Stimulated activated naive CD8-positive, alpha-beta T cell treated with anti-CD3 and anti-CD28 coated beads, Interleukin-15, amount 100 ng/mL, for 72 hours (primary cell): ENCODE measurements around the gene PTPRN2.

Source experiments
- ATAC-seq: fragments of 150-1000 bp; cut with Tn5 transposase; 2 replicates; pipeline ENCODE4 v1.10.0; 2021; ENCODE audit warnings: mild to moderate bottlenecking, moderate library complexity
- DNase-seq, 2 donors: peaks; one replicate each; pipeline ENCODE4 v3.0.0; 2021 to 2022
- H3K27ac Mint-ChIP-seq, 2 donors: one replicate each; pipeline ENCODE4 v1.8.0; 2022; ENCODE audit warnings: mild to moderate bottlenecking in 2 of 2, mixed read lengths in 2 of 2, moderate library complexity in 2 of 2
- H3K27me3 Mint-ChIP-seq: one replicate; pipeline ENCODE4 v1.8.0; 2022; ENCODE audit warnings: mixed read lengths
- H3K4me1 Mint-ChIP-seq: one replicate; pipeline ENCODE4 v1.8.0; 2022; ENCODE audit warnings: mild to moderate bottlenecking, mixed read lengths
- H3K4me3 Mint-ChIP-seq, 2 donors: one replicate each; pipeline ENCODE4 v1.8.0; 2022; ENCODE audit warnings: mild to moderate bottlenecking in 2 of 2, mixed read lengths in 2 of 2, moderate library complexity in 1 of 2
- H3K9me3 Mint-ChIP-seq, 2 donors: one replicate each; pipeline ENCODE4 v1.8.0; 2022; ENCODE audit warnings: mixed read lengths in 2 of 2

The PTPRN2 gene

GRCh38 chr7:157718303-157719007 is 869.2 kb downstream of the PTPRN2 start:
- H3K27me3 Mint-ChIP-seq: peaks cover 12% of the 10 kb centered on the region
- H3K27ac Mint-ChIP-seq: no peak overlapping the region

GRCh38 chr7:157717211-157718174 is 870.1 kb downstream of the PTPRN2 start:
- no peak for DNase-seq
- no peak overlapping the region for H3K4me3 Mint-ChIP-seq
- no peak for ATAC-seq
- no peaks in the 10 kb centered on the region for H3K9me3 Mint-ChIP-seq
- no peaks in the 10 kb centered on the region for H3K4me1 Mint-ChIP-seq
- H3K27me3 Mint-ChIP-seq: peaks cover 8% of the 10 kb centered on the region
- H3K27ac Mint-ChIP-seq: no peak overlapping the region

More at GRCh38 chr7:157718303-157719007, 869.2 kb downstream of the PTPRN2 start:
- DNase-seq: no peak
- Mint-ChIP-seq H3K9me3 (no peaks in the 10 kb centered on the region), H3K4me1 (no peaks in the 10 kb centered on the region), H3K4me3 (no peak overlapping the region)
- ATAC-seq: no peak

GRCh38 chr7:157715938-157716280 is 871.7 kb downstream of the PTPRN2 start:
- no peaks in the 10 kb centered on the region for H3K4me1 Mint-ChIP-seq
- H3K27me3 Mint-ChIP-seq: peaks cover 8% of the 10 kb centered on the region
- DNase-seq (no peak), ATAC-seq (no peak)
- no peak overlapping the region for H3K4me3 Mint-ChIP-seq
- no peaks in the 10 kb centered on the region for H3K9me3 Mint-ChIP-seq
- no peak overlapping the region for H3K27ac Mint-ChIP-seq

DNA sequence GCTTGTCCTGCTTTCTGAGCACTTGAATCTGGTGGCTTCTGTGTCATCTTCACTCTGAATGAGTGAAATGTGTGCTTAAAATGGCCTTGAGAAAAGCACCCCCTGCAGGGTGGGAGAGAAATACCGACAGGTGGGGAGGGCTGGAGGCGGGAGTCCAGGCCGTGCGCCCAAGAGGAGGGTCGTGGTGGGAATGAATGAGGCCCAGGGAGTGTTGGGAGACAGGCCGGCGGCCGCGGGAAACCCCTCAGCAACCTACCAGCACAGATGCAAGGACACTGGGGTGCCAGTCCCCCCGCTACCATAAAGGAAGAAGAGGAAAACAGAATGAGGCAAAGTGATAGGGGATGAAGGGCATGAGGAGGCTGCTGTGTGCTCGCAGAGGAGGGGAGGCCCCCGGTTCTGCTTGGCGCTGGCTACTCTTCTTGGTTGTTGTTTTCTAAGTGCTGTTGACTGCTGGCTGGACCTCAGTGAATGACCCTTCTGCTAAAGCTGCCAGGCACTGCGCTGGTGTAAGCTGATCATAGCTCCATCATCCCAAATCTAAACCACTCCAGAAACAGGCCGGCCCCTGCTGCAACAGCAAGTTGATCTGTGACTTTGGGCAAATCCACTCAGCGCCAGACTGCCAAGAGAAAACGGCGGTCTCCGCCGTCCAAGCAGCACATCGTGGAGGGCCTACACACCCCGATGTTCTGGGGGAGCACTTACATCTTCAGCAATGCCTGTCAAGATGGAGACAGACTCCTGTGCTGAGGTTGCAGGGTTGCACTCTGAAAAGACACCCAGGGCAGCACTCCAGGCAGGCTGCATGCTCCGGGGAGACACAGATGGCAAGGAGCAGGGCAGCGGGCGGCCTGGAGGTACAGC is 872.3 kb downstream of the PTPRN2 start:
- ATAC-seq (no peak), DNase-seq (no peak)
- H3K27me3 Mint-ChIP-seq: peaks cover 8% of the 10 kb centered on the region
- H3K4me1 Mint-ChIP-seq: no peaks in the 10 kb centered on the region
- H3K27ac Mint-ChIP-seq: no peak overlapping the region
- H3K9me3 Mint-ChIP-seq: no peaks in the 10 kb centered on the region
- no peak overlapping the region for H3K4me3 Mint-ChIP-seq

DNA sequence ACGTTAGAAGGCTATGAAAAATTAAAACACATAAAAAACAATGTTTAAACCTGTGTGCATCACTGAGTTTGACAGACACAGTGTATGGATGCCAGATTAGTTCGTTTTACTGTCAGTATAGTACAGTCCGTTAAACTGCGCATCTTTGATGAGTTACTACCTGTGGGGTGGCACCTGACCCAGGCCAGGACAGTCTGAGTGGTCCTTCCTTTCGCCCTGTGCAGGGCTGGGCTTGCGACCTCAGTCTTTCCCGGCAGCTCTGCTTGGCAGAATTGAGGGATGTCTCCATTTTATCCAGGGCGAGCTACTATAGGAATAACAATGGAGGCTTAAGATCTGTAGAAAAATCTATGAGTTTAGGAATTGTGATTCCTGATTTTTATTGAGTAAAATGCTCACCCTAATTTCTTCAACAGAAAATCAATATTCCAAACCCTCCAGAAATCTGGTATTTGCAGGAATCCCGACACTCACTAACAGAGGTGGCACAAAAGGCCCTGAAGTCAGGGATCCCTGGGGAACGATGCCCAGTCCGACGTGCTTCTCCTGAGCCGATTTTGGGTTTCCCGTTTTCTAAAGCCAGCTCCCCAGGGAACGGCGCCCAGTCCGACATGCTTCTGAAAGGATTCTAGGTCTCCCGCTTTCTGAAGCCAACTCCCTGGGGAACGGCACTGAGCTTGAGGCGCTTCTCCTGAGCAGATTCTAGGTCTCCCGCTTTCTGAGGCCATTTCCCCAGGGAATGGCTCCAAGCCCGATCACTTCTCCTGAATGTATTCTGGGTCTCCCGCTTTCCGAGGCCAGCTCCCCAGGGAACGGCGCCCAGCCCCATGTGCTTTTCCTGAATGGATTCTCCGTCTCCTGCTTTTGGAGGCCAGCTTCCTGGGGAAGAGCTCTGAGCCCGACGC is 873.2 kb downstream of the PTPRN2 start:
- no peak for ATAC-seq
- peaks cover 8% of the 10 kb centered on the region for H3K27me3 Mint-ChIP-seq
- H3K9me3 Mint-ChIP-seq: no peaks in the 10 kb centered on the region
- H3K4me3 Mint-ChIP-seq: no peak overlapping the region
- H3K27ac Mint-ChIP-seq: no peak overlapping the region
- DNase-seq: no peak
- H3K4me1 Mint-ChIP-seq: no peaks in the 10 kb centered on the region

DNA sequence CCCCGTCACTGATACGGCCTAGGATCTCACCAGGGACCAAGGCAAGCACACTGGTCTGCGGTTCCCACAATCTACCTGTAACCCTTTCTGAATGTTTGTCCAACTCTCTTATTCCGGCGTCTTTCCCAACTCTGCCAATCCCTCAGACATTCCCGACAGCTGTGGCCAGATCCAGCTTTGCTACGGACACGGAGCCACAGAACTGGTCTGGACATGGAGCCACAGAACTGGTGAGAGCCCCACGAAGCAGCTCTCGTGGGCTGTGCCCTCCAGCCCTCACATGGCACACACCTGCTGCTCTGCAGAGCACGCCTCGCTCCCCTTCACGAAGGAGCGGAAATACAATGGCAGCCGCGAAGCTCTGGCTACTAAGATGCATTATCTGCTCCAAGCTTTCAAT is 874.0 kb downstream of the PTPRN2 start:
- Mint-ChIP-seq H3K9me3 (no peaks in the 10 kb centered on the region), H3K4me3 (no peak overlapping the region), H3K27me3 (peaks cover 8% of the 10 kb centered on the region), H3K27ac (no peak overlapping the region), H3K4me1 (no peaks in the 10 kb centered on the region)
- DNase-seq (no peak), ATAC-seq (no peak)

GRCh38 chr7:157712666-157713235 is 874.9 kb downstream of the PTPRN2 start:
- Mint-ChIP-seq H3K27ac (no peak overlapping the region), H3K4me3 (no peak overlapping the region), H3K4me1 (no peaks in the 10 kb centered on the region), H3K27me3 (peaks cover 16% of the 10 kb centered on the region), H3K9me3 (no peaks in the 10 kb centered on the region)
- no peak for ATAC-seq
- no peak for DNase-seq

GRCh38 chr7:157711353-157711888 is 876.2 kb downstream of the PTPRN2 start:
- ATAC-seq: no peak
- no peak for DNase-seq
- H3K27me3 Mint-ChIP-seq: peaks cover 16% of the 10 kb centered on the region
- no peak overlapping the region for H3K4me3 Mint-ChIP-seq
- H3K27ac Mint-ChIP-seq: no peak overlapping the region
- H3K4me1 Mint-ChIP-seq: no peaks in the 10 kb centered on the region
- no peaks in the 10 kb centered on the region for H3K9me3 Mint-ChIP-seq

DNA sequence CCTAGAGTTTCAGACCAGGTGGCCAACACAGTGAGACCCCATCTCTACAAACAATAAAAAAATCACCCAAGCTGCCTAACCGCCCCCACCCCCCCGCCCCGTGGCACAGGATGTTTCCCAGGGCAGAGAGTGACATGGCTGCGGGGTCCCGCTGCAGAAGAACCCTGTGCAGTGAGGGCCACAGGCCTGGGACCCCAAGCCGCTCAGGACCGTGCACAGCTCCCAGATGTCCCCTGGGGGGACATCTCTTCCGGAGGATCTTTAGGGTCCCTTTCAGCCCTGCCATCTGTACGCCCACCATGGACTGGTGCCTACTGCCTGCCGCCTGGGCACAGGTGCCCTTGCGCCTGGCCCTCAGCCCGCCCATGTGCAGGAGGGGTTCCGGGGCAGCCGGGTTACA is 877.2 kb downstream of the PTPRN2 start:
- Mint-ChIP-seq H3K27me3 (peaks cover 23% of the 10 kb centered on the region), H3K27ac (no peak overlapping the region), H3K4me3 (no peak overlapping the region), H3K4me1 (no peaks in the 10 kb centered on the region), H3K9me3 (no peaks in the 10 kb centered on the region)
- no peak for DNase-seq
- ATAC-seq: no peak

- DNase-seq (no peak), ATAC-seq (no peak)
- no peaks in the 10 kb centered on the region for H3K4me1 Mint-ChIP-seq
- no peaks in the 10 kb centered on the region for H3K9me3 Mint-ChIP-seq
- peak overlapping the region in 1 of 2 donors; percentile 39 for H3K27ac Mint-ChIP-seq
- peaks cover 23% of the 10 kb centered on the region for H3K27me3 Mint-ChIP-seq
- no peak overlapping the region for H3K4me3 Mint-ChIP-seq
Measured at GRCh38 chr7:157709531-157710251, 877.9 kb downstream of the PTPRN2 start.

- DNase-seq (no peak), ATAC-seq (no peak)
- no peaks in the 10 kb centered on the region for H3K9me3 Mint-ChIP-seq
- peaks cover 24% of the 10 kb centered on the region for H3K27me3 Mint-ChIP-seq
- H3K27ac Mint-ChIP-seq: no peak overlapping the region
- no peak overlapping the region for H3K4me3 Mint-ChIP-seq
- no peaks in the 10 kb centered on the region for H3K4me1 Mint-ChIP-seq
Measured at GRCh38 chr7:157708919-157709295, 878.7 kb downstream of the PTPRN2 start.

- H3K27ac Mint-ChIP-seq: no peak overlapping the region
- no peaks in the 10 kb centered on the region for H3K9me3 Mint-ChIP-seq
- peaks cover 25% of the 10 kb centered on the region for H3K27me3 Mint-ChIP-seq
- DNase-seq (no peak), ATAC-seq (no peak)
- no peak overlapping the region for H3K4me3 Mint-ChIP-seq
- H3K4me1 Mint-ChIP-seq: no peaks in the 10 kb centered on the region
Measured at GRCh38 chr7:157707983-157708918, 879.4 kb downstream of the PTPRN2 start.

DNA sequence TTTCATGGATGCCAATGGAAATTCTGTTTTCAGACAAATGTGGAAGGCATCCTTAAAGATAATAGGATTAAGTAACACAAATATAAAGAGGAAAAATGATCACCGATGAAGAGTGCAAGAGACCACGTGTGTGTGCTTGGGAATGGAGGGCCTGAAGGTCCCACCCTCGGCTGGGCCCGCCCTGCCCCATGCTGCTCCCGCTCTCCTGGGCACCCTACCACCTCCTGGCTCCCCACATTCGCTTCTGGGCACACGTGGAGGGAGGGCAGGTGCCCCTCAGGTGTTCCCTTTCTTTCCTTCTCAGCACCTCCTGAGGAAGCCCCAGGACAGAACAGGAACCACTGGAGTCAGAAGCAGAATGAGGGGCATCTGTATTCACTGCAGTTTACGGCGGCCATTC is 883.3 kb downstream of the PTPRN2 start:
- no peaks in the 10 kb centered on the region for H3K4me1 Mint-ChIP-seq
- no peak overlapping the region for H3K27ac Mint-ChIP-seq
- peaks cover 55% of the 10 kb centered on the region for H3K27me3 Mint-ChIP-seq
- ATAC-seq (no peak), DNase-seq (no peak)
- no peak overlapping the region for H3K4me3 Mint-ChIP-seq
- no peaks in the 10 kb centered on the region for H3K9me3 Mint-ChIP-seq
